Measurements from ENCODE around the gene HRC. TPM values are rescaled to one million over a fixed set of nuclear protein-coding genes. Genes with fewer than 3 reads are reported as not detected.
"Not testable (repeated sequence)": the region's sequence is repeated elsewhere in the genome, so short reads cannot be mapped to it uniquely, and the experiment has no call there.

Gene HRC
- total RNA-seq, 1 donor from 2014 or later = not detected

DNA sequence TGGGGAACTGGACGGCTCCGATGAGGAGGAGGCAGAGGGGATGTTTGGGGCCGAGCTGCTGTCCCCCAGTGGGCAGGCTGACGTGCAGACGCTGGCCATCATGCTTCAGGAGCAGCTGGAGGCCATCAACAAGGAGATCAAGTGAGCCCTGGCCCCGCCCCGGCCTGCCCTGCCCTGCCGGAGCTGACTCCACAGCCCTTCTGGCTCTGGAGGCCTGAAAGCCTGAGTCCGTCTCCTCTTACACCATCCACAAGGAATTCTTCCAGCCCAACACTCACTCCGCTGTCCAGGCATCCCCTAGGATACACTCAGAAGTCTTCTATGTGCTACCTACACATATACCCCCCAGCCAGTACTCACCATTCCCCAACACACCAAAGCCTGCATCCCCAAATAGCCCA lies 18.4 kb downstream of the HRC start:
- DNase-seq (ENCODE audit: extremely low read depth, low read depth, low spot score) = no peak

DNA sequence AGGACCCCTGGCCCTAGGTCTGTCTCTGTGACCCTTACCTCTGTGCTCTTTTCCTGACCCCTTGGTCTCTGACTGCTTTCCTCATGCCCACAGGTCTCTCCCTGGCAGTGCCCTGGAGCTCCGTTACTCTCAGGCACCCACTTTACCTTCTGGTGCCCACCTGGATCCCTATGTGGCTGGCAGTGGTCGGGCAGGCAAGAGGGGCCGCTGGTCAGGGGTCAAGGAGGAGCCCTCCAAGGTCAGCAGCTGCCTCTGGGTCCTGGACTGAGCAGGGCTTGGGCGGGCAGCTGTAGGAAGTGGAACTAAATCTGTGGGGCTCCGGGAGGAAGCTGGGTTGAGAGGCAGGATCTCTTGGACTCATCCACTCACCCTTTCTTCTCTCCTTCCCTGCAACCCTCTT lies 19.5 kb downstream of the HRC start:
- no peak for DNase-seq (ENCODE audit: extremely low read depth, low read depth, low spot score)

- no peak for DNase-seq (ENCODE audit: extremely low read depth, low read depth, low spot score)
Observed at GRCh38 chr19:49133621-49134454, 21.4 kb downstream of the HRC start.

- DNase-seq (ENCODE audit: extremely low read depth, low read depth, low spot score) = no peak
Observed at GRCh38 chr19:49132974-49133609, 22.1 kb downstream of the HRC start.

- DNase-seq (ENCODE audit: extremely low read depth, low read depth, low spot score) = no peak
Observed at GRCh38 chr19:49130325-49130724, 24.9 kb downstream of the HRC start.

DNA sequence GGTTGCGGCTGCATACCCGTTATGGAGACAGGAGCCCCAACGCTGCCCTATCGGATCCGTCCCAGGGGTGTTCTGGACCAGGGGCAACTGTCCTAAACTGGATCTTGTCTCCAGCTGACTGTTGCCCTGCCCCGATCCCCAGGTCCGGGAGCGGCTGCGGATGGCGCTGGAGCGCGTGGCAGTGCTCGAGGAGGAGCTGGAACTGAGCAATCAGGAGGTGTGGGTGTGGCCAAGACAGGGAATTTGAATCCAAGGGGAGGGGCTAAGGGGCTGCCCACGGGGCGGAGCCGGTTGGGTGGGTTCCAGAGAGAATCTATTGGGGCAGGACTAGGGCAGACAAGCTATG lies 26.0 kb downstream of the HRC start:
- no peak for DNase-seq (ENCODE audit: extremely low read depth, low read depth, low spot score)

GRCh38 chr19:49128545-49129237 lies 26.5 kb downstream of the HRC start:
- DNase-seq (ENCODE audit: extremely low read depth, low read depth, low spot score) = no peak

- no peak for DNase-seq (ENCODE audit: extremely low read depth, low read depth, low spot score)
Observed at GRCh38 chr19:49127674-49128544, 27.3 kb downstream of the HRC start.

DNA sequence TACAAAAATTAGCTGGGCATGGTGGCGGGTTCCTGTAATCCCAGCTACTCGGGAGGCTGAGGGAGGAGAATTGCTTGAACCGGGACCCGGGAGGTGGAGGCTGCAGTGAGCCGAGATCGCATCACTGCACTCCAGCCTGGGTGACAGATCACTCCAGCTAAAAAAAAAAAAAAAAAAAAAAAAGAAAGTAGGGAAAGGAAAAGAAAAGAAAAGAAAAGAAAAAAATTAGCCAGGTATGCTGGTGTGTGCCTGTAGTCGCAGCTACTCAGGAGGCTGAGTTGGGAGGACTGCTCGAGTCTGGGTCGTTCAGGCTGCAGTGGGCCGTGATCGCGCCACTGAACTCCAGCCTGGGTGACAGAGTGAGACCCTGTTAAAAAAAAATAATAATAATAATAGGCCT lies 28.0 kb downstream of the HRC start:
- DNase-seq (ENCODE audit: extremely low read depth, low read depth, low spot score) = not testable (repeated sequence)

GRCh38 chr19:49126575-49126974 lies 28.6 kb downstream of the HRC start:
- DNase-seq (ENCODE audit: extremely low read depth, low read depth, low spot score) = no peak

GRCh38 chr19:49125025-49125731 lies 30.0 kb downstream of the HRC start:
- no peak for DNase-seq (ENCODE audit: extremely low read depth, low read depth, low spot score)

DNA sequence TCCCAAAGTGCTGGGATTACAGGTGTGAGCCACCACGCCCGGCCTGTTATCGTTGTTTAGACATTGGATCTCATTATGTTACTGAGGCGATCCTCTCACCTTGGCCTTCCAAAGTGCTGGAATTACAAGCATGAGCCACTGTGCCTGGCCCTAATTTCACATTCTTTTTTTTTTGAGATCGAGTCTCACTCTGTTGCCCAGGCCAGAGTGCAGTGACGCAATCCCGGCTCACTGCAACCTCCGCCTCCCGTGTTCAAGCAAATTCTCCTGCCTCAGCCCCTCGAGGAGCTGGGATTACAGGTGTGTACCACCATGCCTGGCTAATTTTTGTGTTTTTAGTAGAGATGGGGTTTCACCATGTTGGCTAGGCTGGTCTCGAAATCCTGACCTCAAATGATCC lies 31.9 kb downstream of the HRC start:
- DNase-seq (ENCODE audit: extremely low read depth, low read depth, low spot score) = not testable (repeated sequence)

DNA sequence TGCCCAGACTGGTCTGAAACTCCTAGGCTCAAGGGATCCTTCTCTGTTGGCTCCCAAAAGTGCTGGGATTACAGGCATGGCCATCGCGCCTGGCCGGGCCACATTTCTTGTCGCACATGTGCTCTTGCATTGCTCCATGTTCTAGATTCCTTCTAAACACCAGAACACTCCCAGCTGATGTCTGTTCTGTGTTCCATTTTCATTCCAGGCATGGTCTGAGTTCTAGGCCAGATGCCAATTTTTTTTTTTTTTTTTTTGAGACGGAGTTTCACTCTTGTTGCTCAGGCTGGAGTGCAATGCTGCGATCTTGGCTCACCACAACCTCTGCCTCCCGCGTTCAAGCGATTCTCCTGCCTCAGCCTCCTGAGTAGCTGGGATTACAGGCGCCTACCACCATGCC lies 33.4 kb downstream of the HRC start:
- DNase-seq (ENCODE audit: extremely low read depth, low read depth, low spot score) = not testable (repeated sequence)

DNA sequence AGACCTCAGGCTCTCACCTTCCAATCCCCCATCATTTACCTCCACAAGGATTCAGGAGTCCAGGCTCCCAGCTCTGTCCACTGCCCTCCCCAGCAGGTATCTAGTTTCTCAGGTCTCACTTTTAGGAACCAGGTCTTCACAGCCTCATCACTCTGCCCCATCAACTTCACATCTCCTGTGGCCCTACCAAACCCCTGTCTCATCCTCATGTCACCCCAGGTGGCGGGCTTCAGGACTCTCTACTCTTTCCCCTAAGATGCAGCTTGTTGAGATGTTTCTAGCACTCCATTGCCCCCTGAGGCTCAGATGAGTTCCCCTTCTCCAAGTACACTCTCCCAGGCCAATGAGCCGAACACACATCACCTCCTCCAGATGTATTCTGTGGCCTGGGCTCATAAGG lies 34.3 kb downstream of the HRC start:
- DNase-seq (ENCODE audit: extremely low read depth, low read depth, low spot score) = no peak

- DNase-seq (ENCODE audit: extremely low read depth, low read depth, low spot score) = no peak
Observed at GRCh38 chr19:49120325-49120683, 34.9 kb downstream of the HRC start.

DNA sequence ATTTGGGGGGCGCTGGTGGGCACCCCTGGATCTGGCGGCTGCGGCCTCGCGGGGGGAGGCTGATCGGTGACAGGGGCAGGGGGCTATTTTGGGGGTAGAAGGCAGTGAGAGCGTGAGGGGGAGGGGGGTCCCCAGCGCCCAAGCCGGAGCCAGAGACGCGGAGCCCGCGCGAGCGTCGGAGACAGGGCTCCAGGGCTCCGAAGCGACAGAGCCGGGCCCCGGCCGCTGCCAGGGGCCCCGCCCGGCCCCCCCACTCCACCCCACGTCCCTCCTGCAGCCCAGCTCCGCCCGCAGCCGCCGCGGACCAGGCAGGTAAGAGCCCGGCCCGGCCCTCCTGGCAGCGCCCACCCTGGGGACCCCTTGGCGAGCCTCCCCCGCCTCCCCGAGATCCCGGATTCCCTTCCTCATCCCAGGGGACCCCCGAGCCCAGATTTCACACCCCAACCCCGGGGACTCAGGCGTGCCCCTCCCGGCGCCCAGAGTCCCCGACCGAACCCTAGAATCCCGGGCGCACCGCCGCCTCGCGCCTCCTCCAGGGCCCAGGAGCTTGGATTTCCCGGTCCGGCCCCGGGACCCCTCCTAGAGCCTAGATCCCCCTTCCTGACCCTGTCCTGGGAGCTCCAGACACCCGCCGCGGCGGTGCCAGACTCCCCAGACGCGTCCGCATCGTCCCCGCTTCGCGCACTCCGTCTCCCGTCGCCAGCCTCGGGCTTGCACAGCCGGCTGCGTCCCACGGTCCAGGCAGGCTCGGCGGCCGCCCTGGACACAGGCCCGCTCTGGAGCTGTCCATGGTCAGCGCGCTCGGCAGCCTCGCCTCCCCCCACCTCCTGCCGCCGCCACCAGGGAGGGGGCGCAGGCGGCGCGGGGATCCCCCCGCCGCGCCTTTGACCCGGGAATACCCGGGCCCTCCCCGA lies 35.5 kb downstream of the HRC start, which contains the start of gene PPFIA3:
Gene PPFIA3, plus strand, starts transcription at position 134 of the 914 bp plus-strand sequence. CDS start 8,330 bp downstream, outside the sequence.
- DNase-seq (ENCODE audit: extremely low read depth, low read depth, low spot score) = no peak

- no peak for DNase-seq (ENCODE audit: extremely low read depth, low read depth, low spot score)
Observed at GRCh38 chr19:49118565-49119410, 36.4 kb downstream of the HRC start, which contains the start of gene C19orf73. Gene C19orf73, minus strand, starts transcription at chr19:49119143. Its CDS starts 121 bp downstream, at chr19:49119022.
